HepG2 (cell line): ENCODE data around the gene FZD4. TPM values are rescaled to one million over a fixed set of nuclear protein-coding genes. Genes with fewer than 3 reads are reported as not detected.

ENCODE experiments used
- BORCS8-MEF2B ChIP-seq: sonication (generic); formaldehyde crosslinking; IDR thresholded peaks from 2 replicates; pipeline ENCODE4 v1.8.0; 2022; ENCODE audit warnings: mild to moderate bottlenecking, missing genetic modification reagents
- CBX5 ChIP-seq: sonication (generic); formaldehyde crosslinking; IDR thresholded peaks from 2 replicates; pipeline ENCODE4 v1.4.0; 2020; ENCODE audit warnings: missing genetic modification reagents, borderline replicate concordance
- CCDC6 ChIP-seq: sonication (generic); formaldehyde crosslinking; IDR thresholded peaks from 2 replicates; pipeline ENCODE4 v1.8.1; 2022; ENCODE audit warnings: mild to moderate bottlenecking, missing genetic modification reagents, moderate library complexity
- FOXP1 ChIP-seq, 2 experiments: fragments of 450-650 bp in 1 of 2; IDR thresholded peaks; 2 replicates each; pipeline ENCODE4 v1.6.1; 2017 to 2018; ENCODE audit warnings: antibody characterized with exemption in 1 of 2
- GATA4 ChIP-seq: sonication (generic); IDR thresholded peaks from 2 replicates; pipeline ENCODE4 v1.6.1; 2016; ENCODE audit warnings: antibody characterized with exemption, low read depth, borderline replicate concordance
- HDAC2 ChIP-seq: sonication (generic); formaldehyde crosslinking; IDR thresholded peaks from 2 replicates; pipeline ENCODE4 v1.4.0; 2020; ENCODE audit warnings: missing genetic modification reagents
- HNRNPL ChIP-seq: fragments of 200-400 bp; formaldehyde crosslinking; IDR thresholded peaks from 2 replicates; pipeline ENCODE4 v1.6.1; 2017; ENCODE audit warnings: mild to moderate bottlenecking, low read depth, low read length
- MBNL3 ChIP-seq: fragments of 250-450 bp; sonication (Bioruptor Pico); conservative IDR thresholded peaks from 2 replicates; pipeline ENCODE4 v1.8.0; 2022; ENCODE audit warnings: mild to moderate bottlenecking, inconsistent platforms
- SAP130 ChIP-seq: IDR thresholded peaks from 2 replicates; pipeline ENCODE4 v1.6.1; 2016; ENCODE audit warnings: low read depth
- SMAD3 ChIP-seq: sonication (generic); formaldehyde crosslinking; IDR thresholded peaks from 2 replicates; pipeline ENCODE4 v1.4.0; 2020; ENCODE audit warnings: missing genetic modification reagents
- ZNF567 ChIP-seq: sonication (generic); formaldehyde crosslinking; IDR thresholded peaks from 2 replicates; pipeline ENCODE4 v1.8.1; 2023; ENCODE audit warnings: mild to moderate bottlenecking, missing genetic modification reagents, borderline replicate concordance
- polyA plus RNA-seq, 8 experiments: library from polyadenylated mRNA; depleted of rRNA in 3 of 8; stranded (reverse) in 7 of 8; unstranded in 1 of 8; fragments of >200 nt; fragmentation: Illumina TruSeq in 4 of 8; extraction: Trizol in 4 of 8; gene quantifications; 2 replicates each; pipeline versions ENCODE4 v1.2.1 to v1.2.3, GENCODE V29; 2011 to 2016; ENCODE audit warnings: low read depth in 4 of 8, missing spikeins in 1 of 8, mixed read lengths in 1 of 8; ENCODE audit not compliant: insufficient read depth in 1 of 8
- total RNA-seq, 5 experiments: library from RNA; depleted of rRNA; stranded (reverse); fragments of >200 nt; fragmentation: Illumina TruSeq; extraction: Trizol; gene quantifications; 2 replicates each; pipeline ENCODE4 v1.2.3, GENCODE V29; 2016; ENCODE audit warnings: low read depth in 1 of 5
- TF ChIP-seq, protein P1 (sequence below): sonication (generic); formaldehyde crosslinking; IDR thresholded peaks from 2 replicates; pipeline ENCODE4 v1.8.1; 2022; ENCODE audit warnings: mild to moderate bottlenecking, missing genetic modification reagents
- TF ChIP-seq, protein P2 (sequence below): IDR thresholded peaks from 2 replicates; pipeline ENCODE4 v1.6.1; 2016; ENCODE audit warnings: missing genetic modification reagents, missing compliant biosample characterization
- TF ChIP-seq, protein P3 (sequence below): sonication (generic); formaldehyde crosslinking; IDR thresholded peaks from 2 replicates; pipeline ENCODE4 v1.4.0; 2020; ENCODE audit warnings: missing genetic modification reagents
- TF ChIP-seq, protein P4 (sequence below): sonication (generic); formaldehyde crosslinking; conservative IDR thresholded peaks from 2 replicates; pipeline ENCODE4 v1.4.0; 2020; ENCODE audit warnings: mild to moderate bottlenecking, missing genetic modification reagents, moderate library complexity
- TF ChIP-seq, protein P5 (sequence below): sonication (generic); formaldehyde crosslinking; IDR thresholded peaks from 2 replicates; pipeline ENCODE4 v1.9.0; 2021; ENCODE audit warnings: missing genetic modification reagents, borderline replicate concordance
- TF ChIP-seq, protein P6 (sequence below): sonication (generic); formaldehyde crosslinking; IDR thresholded peaks from 2 replicates; pipeline ENCODE4 v1.8.0; 2022; ENCODE audit warnings: mild to moderate bottlenecking, missing genetic modification reagents

Gene FZD4
- total and polyA plus RNA-seq, 2 of the 13 experiments (the other 11 are each of a cell fraction or from before 2014, with no cell fraction given): 46.5 to 70.4 TPM

DNA sequence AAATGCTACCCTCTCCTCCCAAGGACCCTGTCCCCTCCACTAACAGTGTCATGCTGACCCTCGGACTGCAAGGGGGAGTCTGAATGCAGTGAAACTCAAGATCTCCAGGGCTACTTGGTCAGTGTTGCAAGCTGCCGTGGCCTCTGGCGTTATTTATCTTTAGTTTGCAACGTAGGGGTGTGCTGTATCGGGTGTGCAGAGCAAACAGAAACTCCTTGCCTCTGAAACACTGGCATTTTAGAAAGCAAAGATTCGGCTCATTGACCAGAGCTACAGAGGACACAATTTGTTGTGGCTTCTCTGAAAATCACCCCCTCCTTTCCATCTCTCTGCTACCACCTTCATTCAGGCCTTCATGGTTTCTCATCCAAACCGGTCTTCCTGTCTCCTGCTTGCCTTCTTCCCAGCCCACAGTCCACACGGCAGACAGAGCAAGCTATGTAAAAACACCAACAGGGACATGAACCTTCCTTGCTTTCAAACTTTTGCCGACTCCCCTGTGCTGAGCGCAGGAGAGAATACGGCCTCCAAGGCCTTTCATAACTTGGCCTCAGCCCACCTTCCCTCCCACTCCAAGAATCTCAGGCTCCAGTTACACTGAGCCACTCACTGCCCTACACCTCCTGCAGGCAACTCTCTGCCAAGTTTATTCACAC lies 14.9 kb downstream of the FZD4 start (continued):
- TF ChIP-seq, protein P1, sequence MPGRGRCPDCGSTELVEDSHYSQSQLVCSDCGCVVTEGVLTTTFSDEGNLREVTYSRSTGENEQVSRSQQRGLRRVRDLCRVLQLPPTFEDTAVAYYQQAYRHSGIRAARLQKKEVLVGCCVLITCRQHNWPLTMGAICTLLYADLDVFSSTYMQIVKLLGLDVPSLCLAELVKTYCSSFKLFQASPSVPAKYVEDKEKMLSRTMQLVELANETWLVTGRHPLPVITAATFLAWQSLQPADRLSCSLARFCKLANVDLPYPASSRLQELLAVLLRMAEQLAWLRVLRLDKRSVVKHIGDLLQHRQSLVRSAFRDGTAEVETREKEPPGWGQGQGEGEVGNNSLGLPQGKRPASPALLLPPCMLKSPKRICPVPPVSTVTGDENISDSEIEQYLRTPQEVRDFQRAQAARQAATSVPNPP (CRISPR knock-in tag): 0 out of 2 replicates have a peak, but pooled peaks have one; percentile 36
- TF ChIP-seq CCDC6 (CRISPR knock-in tag) (0 out of 2 replicates have a peak, but pooled peaks have one; percentile 50), GATA4 (0 out of 2 replicates have a peak, but pooled peaks have one; percentile 8), SAP130 (peak; percentile 26; the same call in 1 of the 2 replicates), FOXP1 (IDR thresholded peaks at IDR 0.05) (no peak), FOXP1 (CRISPR knock-in tag; IDR thresholded peaks at IDR 0.05) (0 out of 2 replicates have a peak, but pooled peaks have one; percentile 50), ZNF567 (CRISPR knock-in tag) (no peak), SMAD3 (CRISPR knock-in tag) (0 out of 2 replicates have a peak, but pooled peaks have one; percentile 20), HDAC2 (CRISPR knock-in tag) (peak; percentile 29), BORCS8-MEF2B (CRISPR knock-in tag) (peak; percentile 90; the same call in 1 of the 2 replicates), CBX5 (peak; percentile 14; the same call in 1 of the 2 replicates), HNRNPL (no peak), MBNL3 (CRISPR knock-in tag) (no peak)
- TF ChIP-seq, protein P2, sequence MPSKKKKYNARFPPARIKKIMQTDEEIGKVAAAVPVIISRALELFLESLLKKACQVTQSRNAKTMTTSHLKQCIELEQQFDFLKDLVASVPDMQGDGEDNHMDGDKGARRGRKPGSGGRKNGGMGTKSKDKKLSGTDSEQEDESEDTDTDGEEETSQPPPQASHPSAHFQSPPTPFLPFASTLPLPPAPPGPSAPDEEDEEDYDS (CRISPR knock-in tag): 0 out of 2 replicates have a peak, but pooled peaks have one; percentile 9
- TF ChIP-seq, protein P3, sequence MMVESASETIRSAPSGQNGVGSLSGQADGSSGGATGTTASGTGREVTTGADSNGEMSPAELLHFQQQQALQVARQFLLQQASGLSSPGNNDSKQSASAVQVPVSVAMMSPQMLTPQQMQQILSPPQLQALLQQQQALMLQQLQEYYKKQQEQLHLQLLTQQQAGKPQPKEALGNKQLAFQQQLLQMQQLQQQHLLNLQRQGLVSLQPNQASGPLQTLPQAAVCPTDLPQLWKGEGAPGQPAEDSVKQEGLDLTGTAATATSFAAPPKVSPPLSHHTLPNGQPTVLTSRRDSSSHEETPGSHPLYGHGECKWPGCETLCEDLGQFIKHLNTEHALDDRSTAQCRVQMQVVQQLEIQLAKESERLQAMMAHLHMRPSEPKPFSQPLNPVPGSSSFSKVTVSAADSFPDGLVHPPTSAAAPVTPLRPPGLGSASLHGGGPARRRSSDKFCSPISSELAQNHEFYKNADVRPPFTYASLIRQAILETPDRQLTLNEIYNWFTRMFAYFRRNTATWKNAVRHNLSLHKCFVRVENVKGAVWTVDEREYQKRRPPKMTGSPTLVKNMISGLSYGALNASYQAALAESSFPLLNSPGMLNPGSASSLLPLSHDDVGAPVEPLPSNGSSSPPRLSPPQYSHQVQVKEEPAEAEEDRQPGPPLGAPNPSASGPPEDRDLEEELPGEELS: peak; percentile 76
- TF ChIP-seq, protein P4, sequence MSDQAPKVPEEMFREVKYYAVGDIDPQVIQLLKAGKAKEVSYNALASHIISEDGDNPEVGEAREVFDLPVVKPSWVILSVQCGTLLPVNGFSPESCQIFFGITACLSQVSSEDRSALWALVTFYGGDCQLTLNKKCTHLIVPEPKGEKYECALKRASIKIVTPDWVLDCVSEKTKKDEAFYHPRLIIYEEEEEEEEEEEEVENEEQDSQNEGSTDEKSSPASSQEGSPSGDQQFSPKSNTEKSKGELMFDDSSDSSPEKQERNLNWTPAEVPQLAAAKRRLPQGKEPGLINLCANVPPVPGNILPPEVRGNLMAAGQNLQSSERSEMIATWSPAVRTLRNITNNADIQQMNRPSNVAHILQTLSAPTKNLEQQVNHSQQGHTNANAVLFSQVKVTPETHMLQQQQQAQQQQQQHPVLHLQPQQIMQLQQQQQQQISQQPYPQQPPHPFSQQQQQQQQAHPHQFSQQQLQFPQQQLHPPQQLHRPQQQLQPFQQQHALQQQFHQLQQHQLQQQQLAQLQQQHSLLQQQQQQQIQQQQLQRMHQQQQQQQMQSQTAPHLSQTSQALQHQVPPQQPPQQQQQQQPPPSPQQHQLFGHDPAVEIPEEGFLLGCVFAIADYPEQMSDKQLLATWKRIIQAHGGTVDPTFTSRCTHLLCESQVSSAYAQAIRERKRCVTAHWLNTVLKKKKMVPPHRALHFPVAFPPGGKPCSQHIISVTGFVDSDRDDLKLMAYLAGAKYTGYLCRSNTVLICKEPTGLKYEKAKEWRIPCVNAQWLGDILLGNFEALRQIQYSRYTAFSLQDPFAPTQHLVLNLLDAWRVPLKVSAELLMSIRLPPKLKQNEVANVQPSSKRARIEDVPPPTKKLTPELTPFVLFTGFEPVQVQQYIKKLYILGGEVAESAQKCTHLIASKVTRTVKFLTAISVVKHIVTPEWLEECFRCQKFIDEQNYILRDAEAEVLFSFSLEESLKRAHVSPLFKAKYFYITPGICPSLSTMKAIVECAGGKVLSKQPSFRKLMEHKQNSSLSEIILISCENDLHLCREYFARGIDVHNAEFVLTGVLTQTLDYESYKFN (CRISPR knock-in tag): peak; percentile 45
- TF ChIP-seq, protein P5, sequence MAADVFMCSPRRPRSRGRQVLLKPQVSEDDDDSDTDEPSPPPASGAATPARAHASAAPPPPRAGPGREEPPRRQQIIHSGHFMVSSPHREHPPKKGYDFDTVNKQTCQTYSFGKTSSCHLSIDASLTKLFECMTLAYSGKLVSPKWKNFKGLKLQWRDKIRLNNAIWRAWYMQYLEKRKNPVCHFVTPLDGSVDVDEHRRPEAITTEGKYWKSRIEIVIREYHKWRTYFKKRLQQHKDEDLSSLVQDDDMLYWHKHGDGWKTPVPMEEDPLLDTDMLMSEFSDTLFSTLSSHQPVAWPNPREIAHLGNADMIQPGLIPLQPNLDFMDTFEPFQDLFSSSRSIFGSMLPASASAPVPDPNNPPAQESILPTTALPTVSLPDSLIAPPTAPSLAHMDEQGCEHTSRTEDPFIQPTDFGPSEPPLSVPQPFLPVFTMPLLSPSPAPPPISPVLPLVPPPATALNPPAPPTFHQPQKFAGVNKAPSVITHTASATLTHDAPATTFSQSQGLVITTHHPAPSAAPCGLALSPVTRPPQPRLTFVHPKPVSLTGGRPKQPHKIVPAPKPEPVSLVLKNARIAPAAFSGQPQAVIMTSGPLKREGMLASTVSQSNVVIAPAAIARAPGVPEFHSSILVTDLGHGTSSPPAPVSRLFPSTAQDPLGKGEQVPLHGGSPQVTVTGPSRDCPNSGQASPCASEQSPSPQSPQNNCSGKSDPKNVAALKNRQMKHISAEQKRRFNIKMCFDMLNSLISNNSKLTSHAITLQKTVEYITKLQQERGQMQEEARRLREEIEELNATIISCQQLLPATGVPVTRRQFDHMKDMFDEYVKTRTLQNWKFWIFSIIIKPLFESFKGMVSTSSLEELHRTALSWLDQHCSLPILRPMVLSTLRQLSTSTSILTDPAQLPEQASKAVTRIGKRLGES (CRISPR knock-in tag): no peak
- TF ChIP-seq, protein P6, sequence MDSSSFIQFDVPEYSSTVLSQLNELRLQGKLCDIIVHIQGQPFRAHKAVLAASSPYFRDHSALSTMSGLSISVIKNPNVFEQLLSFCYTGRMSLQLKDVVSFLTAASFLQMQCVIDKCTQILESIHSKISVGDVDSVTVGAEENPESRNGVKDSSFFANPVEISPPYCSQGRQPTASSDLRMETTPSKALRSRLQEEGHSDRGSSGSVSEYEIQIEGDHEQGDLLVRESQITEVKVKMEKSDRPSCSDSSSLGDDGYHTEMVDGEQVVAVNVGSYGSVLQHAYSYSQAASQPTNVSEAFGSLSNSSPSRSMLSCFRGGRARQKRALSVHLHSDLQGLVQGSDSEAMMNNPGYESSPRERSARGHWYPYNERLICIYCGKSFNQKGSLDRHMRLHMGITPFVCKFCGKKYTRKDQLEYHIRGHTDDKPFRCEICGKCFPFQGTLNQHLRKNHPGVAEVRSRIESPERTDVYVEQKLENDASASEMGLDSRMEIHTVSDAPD (CRISPR knock-in tag): peak; percentile 62; the same call in 1 of the 2 replicates
